ENCODE data around the gene INPP4A. TPM values are rescaled to one million over a fixed set of nuclear protein-coding genes. Genes with fewer than 3 reads are reported as not detected.

INPP4A gene
- total RNA-seq, 2 donors from 2014 or later, result 12.9 to 49.8 TPM

GRCh38 chr2:98471402-98472131, 26.9 kb downstream of the INPP4A start:
- intact Hi-C loops (cut with DNase I), result no loop called here
- H3K36me3 ChIP-seq, result no peaks in the 10 kb centered on the region
- no peak for DNase-seq (ENCODE audit: low spot score)
- no peak overlapping the region for H3K27ac ChIP-seq
- H3K4me3 ChIP-seq, result no peak overlapping the region
- no peaks in the 10 kb centered on the region for H3K4me1 ChIP-seq (replicated peaks)
- H3K9me3 ChIP-seq, result no peaks in the 10 kb centered on the region
- WGBS, result 77% methylated on average over 10 of the region's 10 CpGs
- TF ChIP-seq CTCF (IDR thresholded peaks at IDR 0.05), result no peak
- no peak for TF ChIP-seq POLR2AphosphoS5 (IDR thresholded peaks at IDR 0.05)
- TF ChIP-seq POLR2A (IDR thresholded peaks at IDR 0.05), result no peak
- no peaks in the 10 kb centered on the region for H3K27me3 ChIP-seq (replicated peaks; ENCODE audit: insufficient read depth)

- intact Hi-C loops (cut with DNase I), result no loop called here
Measured at GRCh38 chr2:98472132-98472650, 27.5 kb downstream of the INPP4A start.

GRCh38 chr2:98472961-98473746, 28.5 kb downstream of the INPP4A start:
- H3K27ac ChIP-seq, result no peak overlapping the region
- no peak overlapping the region for H3K4me3 ChIP-seq
- 92% methylated on average over 9 of the region's 9 CpGs for WGBS
- no peaks in the 10 kb centered on the region for H3K27me3 ChIP-seq (replicated peaks; ENCODE audit: insufficient read depth)
- intact Hi-C loops (cut with DNase I), result no loop called here
- no peak for TF ChIP-seq CTCF (IDR thresholded peaks at IDR 0.05)
- TF ChIP-seq POLR2A (IDR thresholded peaks at IDR 0.05), result no peak
- TF ChIP-seq POLR2AphosphoS5 (IDR thresholded peaks at IDR 0.05), result no peak
- no peaks in the 10 kb centered on the region for H3K36me3 ChIP-seq
- H3K4me1 ChIP-seq (replicated peaks), result no peaks in the 10 kb centered on the region
- no peaks in the 10 kb centered on the region for H3K9me3 ChIP-seq
- no peak for DNase-seq (ENCODE audit: low spot score)

More at GRCh38 chr2:98472132-98472650, 27.5 kb downstream of the INPP4A start:
- Histone ChIP-seq H3K36me3 (no peaks in the 10 kb centered on the region), H3K4me3 (no peak overlapping the region), H3K9me3 (no peaks in the 10 kb centered on the region), H3K4me1 (replicated peaks) (no peaks in the 10 kb centered on the region), H3K27ac (no peak overlapping the region), H3K27me3 (replicated peaks; ENCODE audit: insufficient read depth) (no peaks in the 10 kb centered on the region)
- DNase-seq (ENCODE audit: low spot score), result no peak
- no peak for TF ChIP-seq POLR2AphosphoS5 (IDR thresholded peaks at IDR 0.05)
- TF ChIP-seq CTCF (IDR thresholded peaks at IDR 0.05), result no peak
- TF ChIP-seq POLR2A (IDR thresholded peaks at IDR 0.05), result no peak
- 66% methylated on average over 5 of the region's 5 CpGs for WGBS

- intact Hi-C loops (cut with DNase I), result no loop called here
- Histone ChIP-seq H3K4me3 (no peak overlapping the region), H3K27me3 (replicated peaks; ENCODE audit: insufficient read depth) (no peaks in the 10 kb centered on the region), H3K9me3 (no peaks in the 10 kb centered on the region), H3K4me1 (replicated peaks) (no peaks in the 10 kb centered on the region), H3K36me3 (no peaks in the 10 kb centered on the region), H3K27ac (no peak overlapping the region)
- no peak for DNase-seq (ENCODE audit: low spot score)
- WGBS, result 82% methylated on average over 10 of the region's 10 CpGs
- TF ChIP-seq CTCF (IDR thresholded peaks at IDR 0.05), result no peak
- no peak for TF ChIP-seq POLR2AphosphoS5 (IDR thresholded peaks at IDR 0.05)
- no peak for TF ChIP-seq POLR2A (IDR thresholded peaks at IDR 0.05)
Measured at GRCh38 chr2:98473995-98474780, 29.5 kb downstream of the INPP4A start.
